ENCODE measurements around the gene MYO5C. TPM values are rescaled to one million over a fixed set of nuclear protein-coding genes. Genes with fewer than 3 reads are reported as not detected.

MYO5C gene
- total RNA-seq, 3 donors from 2014 or later = 16.6 to 71.3 (median 51.5) TPM

- no peaks in the 10 kb centered on the region for H3K27me3 ChIP-seq
- H3K27ac ChIP-seq = no peak overlapping the region
- DNase-seq (ENCODE audit: low spot score in 2 of 2) = no peak
- no peaks in the 10 kb centered on the region for H3K36me3 ChIP-seq
- intact Hi-C loops (cut with DNase I; ENCODE audit: low total_unique reads) = no loop called here
- H3K4me1 ChIP-seq = no peaks in the 10 kb centered on the region
- H3K4me3 ChIP-seq = no peak overlapping the region
- H3K9me3 ChIP-seq = no peaks in the 10 kb centered on the region
- TF ChIP-seq CTCF (IDR thresholded peaks at IDR 0.05) (no peak), POLR2A (IDR thresholded peaks at IDR 0.05) (no peak), POLR2AphosphoS5 (IDR thresholded peaks at IDR 0.05) (no peak)
These were observed 141.4 kb downstream of the MYO5C start for GRCh38 chr15:52153900-52154895.

DNA sequence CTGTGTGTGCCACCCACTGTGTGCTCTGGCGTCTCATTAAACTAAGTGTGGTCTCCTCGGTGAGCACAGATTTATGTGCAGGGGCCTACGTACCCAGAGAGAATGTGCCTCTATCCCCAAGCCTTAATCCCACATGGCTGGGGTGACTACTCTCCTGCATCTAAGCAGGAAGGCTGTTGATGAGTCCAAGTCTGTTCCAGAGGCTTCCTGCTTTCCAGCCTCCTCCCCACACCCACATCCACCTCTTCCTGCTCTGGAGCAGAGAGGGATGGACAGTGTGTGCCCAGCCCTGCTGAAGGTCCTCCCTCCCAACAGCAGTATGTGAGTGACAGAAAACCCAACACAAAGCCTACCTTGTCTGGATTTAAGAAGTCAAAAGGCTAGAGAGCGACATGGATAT is 144.3 kb downstream of the MYO5C start:
- Histone ChIP-seq H3K4me3 (no peak overlapping the region), H3K36me3 (no peaks in the 10 kb centered on the region), H3K27ac (no peak overlapping the region), H3K4me1 (no peaks in the 10 kb centered on the region), H3K9me3 (no peaks in the 10 kb centered on the region), H3K27me3 (no peaks in the 10 kb centered on the region)
- intact Hi-C loops (cut with DNase I; ENCODE audit: low total_unique reads) = no loop called here
- DNase-seq (ENCODE audit: low spot score in 2 of 2) = no peak
- TF ChIP-seq POLR2A (IDR thresholded peaks at IDR 0.05) (no peak), POLR2AphosphoS5 (IDR thresholded peaks at IDR 0.05) (no peak)

DNA sequence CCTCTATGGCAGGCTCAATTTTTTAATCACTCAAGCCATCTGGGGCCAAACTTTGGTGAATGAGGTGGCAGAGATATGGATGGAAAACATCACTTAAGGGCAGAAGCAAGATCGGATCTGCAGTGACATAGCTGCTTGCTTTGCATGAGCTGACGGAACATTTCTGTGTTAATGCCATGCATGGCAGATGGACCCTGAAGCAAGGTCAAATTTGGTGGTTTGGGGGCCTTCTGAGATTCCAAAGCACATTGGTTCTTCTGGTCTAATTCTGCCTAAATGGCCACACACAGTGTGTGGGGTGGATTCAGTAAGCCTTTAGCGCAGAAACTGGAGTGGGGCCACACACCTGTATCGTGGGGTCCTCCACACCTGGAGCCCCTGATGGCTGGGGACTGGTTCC is 144.7 kb downstream of the MYO5C start:
- no peak for DNase-seq (ENCODE audit: low spot score in 2 of 2)
- no peak overlapping the region for H3K27ac ChIP-seq
- no peak overlapping the region for H3K4me3 ChIP-seq
- no peaks in the 10 kb centered on the region for H3K9me3 ChIP-seq
- H3K27me3 ChIP-seq = no peaks in the 10 kb centered on the region
- TF ChIP-seq POLR2AphosphoS5 (IDR thresholded peaks at IDR 0.05) (no peak), POLR2A (IDR thresholded peaks at IDR 0.05) (no peak), CTCF (IDR thresholded peaks at IDR 0.05) (no peak)
- intact Hi-C loops (cut with DNase I; ENCODE audit: low total_unique reads) = no loop called here
- no peaks in the 10 kb centered on the region for H3K4me1 ChIP-seq
- no peaks in the 10 kb centered on the region for H3K36me3 ChIP-seq

- Histone ChIP-seq H3K4me3 (no peak overlapping the region), H3K9me3 (no peaks in the 10 kb centered on the region), H3K36me3 (no peaks in the 10 kb centered on the region), H3K4me1 (no peaks in the 10 kb centered on the region), H3K27ac (no peak overlapping the region), H3K27me3 (no peaks in the 10 kb centered on the region)
- TF ChIP-seq POLR2A (IDR thresholded peaks at IDR 0.05) (no peak), CTCF (IDR thresholded peaks at IDR 0.05) (no peak), POLR2AphosphoS5 (IDR thresholded peaks at IDR 0.05) (no peak)
- intact Hi-C loops (cut with DNase I; ENCODE audit: low total_unique reads) = no loop called here
- DNase-seq (ENCODE audit: low spot score in 2 of 2) = no peak
These were observed 145.4 kb downstream of the MYO5C start for GRCh38 chr15:52150043-52150825.

DNA sequence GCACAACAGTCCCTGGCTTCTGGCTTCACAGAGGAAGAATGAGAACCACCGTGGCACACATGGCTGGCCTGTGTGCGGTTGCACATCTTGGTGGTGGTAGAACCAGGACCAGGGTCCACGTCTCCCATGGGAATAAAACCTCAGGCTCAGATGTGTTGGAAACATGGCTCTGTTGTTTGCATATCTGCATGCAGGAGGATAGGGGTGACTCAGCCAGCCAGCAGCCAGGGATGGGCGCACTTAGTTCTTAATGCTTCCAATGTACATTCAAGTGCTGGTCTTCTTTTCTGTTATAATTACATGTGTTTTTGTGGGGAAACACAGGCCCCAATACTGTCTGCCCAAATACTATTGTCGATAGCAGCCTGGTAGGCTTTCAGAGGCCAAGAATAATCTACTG is 147.2 kb downstream of the MYO5C start:
- H3K4me1 ChIP-seq = no peaks in the 10 kb centered on the region
- intact Hi-C loops (cut with DNase I; ENCODE audit: low total_unique reads) = no loop called here
- no peaks in the 10 kb centered on the region for H3K27me3 ChIP-seq
- H3K4me3 ChIP-seq = no peak overlapping the region
- TF ChIP-seq CTCF (IDR thresholded peaks at IDR 0.05) (no peak), POLR2AphosphoS5 (IDR thresholded peaks at IDR 0.05) (no peak), POLR2A (IDR thresholded peaks at IDR 0.05) (no peak)
- DNase-seq (ENCODE audit: low spot score in 2 of 2) = no peak
- no peaks in the 10 kb centered on the region for H3K36me3 ChIP-seq
- H3K27ac ChIP-seq = no peak overlapping the region
- no peaks in the 10 kb centered on the region for H3K9me3 ChIP-seq

All from breast epithelium (tissue), 4 donors.